ENCODE results near the gene AGPAT3. TPM values are rescaled to one million over a fixed set of nuclear protein-coding genes. Genes with fewer than 3 reads are reported as not detected.

AGPAT3 gene
- total and polyA plus RNA-seq, 9 donors, result 19.2 to 32.2 (median 27.7) TPM

- Histone ChIP-seq H3K27ac (ENCODE audit: low read length) (no peak overlapping the region), H3K36me3 (ENCODE audit: control insufficient read depth, insufficient read depth, low read length) (peaks cover 12% of the 10 kb centered on the region), H3K4me1 (ENCODE audit: control insufficient read depth, insufficient read depth, low read length) (peaks cover 19% of the 10 kb centered on the region), H3K27me3 (ENCODE audit: control insufficient read depth, insufficient read depth, low read length) (no peaks in the 10 kb centered on the region), H3K9me3 (replicated peaks; ENCODE audit: control insufficient read depth, low read depth, low read length) (no peaks in the 10 kb centered on the region), H3K4me3 (ENCODE audit: low read length) (no peak overlapping the region)
- 68% methylated on average over 18 of the region's 27 CpGs for WGBS (ENCODE audit: insufficient coverage)
- DNase-seq, result peak; percentile 24
These were observed 57.2 kb downstream of the AGPAT3 start for GRCh38 chr21:43921979-43922945.

GRCh38 chr21:43922949-43923348, 57.9 kb downstream of the AGPAT3 start:
- Histone ChIP-seq H3K4me3 (ENCODE audit: low read length) (no peak overlapping the region), H3K4me1 (ENCODE audit: control insufficient read depth, insufficient read depth, low read length) (peaks cover 19% of the 10 kb centered on the region), H3K27me3 (ENCODE audit: control insufficient read depth, insufficient read depth, low read length) (no peaks in the 10 kb centered on the region), H3K27ac (ENCODE audit: low read length) (no peak overlapping the region), H3K36me3 (ENCODE audit: control insufficient read depth, insufficient read depth, low read length) (peaks cover 12% of the 10 kb centered on the region), H3K9me3 (replicated peaks; ENCODE audit: control insufficient read depth, low read depth, low read length) (no peaks in the 10 kb centered on the region)
- WGBS (ENCODE audit: insufficient coverage), result 58% methylated on average over 2 of the region's 11 CpGs
- no peak for DNase-seq

GRCh38 chr21:43923391-43923790, 58.4 kb downstream of the AGPAT3 start:
- peak; percentile 40 for DNase-seq
- peaks cover 19% of the 10 kb centered on the region for H3K4me1 ChIP-seq (ENCODE audit: control insufficient read depth, insufficient read depth, low read length)
- H3K27ac ChIP-seq (ENCODE audit: low read length), result no peak overlapping the region

GRCh38 chr21:43924421-43925095, 59.5 kb downstream of the AGPAT3 start:
- WGBS (ENCODE audit: insufficient coverage), result 79% methylated on average over 22 of the region's 25 CpGs
- DNase-seq, result no peak
- Histone ChIP-seq H3K4me1 (ENCODE audit: control insufficient read depth, insufficient read depth, low read length) (peaks cover 22% of the 10 kb centered on the region), H3K4me3 (ENCODE audit: low read length) (no peak overlapping the region), H3K27ac (ENCODE audit: low read length) (no peak overlapping the region), H3K27me3 (ENCODE audit: control insufficient read depth, insufficient read depth, low read length) (no peaks in the 10 kb centered on the region), H3K9me3 (replicated peaks; ENCODE audit: control insufficient read depth, low read depth, low read length) (no peaks in the 10 kb centered on the region), H3K36me3 (ENCODE audit: control insufficient read depth, insufficient read depth, low read length) (peaks cover 12% of the 10 kb centered on the region)

More at GRCh38 chr21:43923391-43923790, 58.4 kb downstream of the AGPAT3 start:
- no peaks in the 10 kb centered on the region for H3K9me3 ChIP-seq (replicated peaks; ENCODE audit: control insufficient read depth, low read depth, low read length)
- H3K36me3 ChIP-seq (ENCODE audit: control insufficient read depth, insufficient read depth, low read length), result peaks cover 12% of the 10 kb centered on the region
- WGBS (ENCODE audit: insufficient coverage), result 68% methylated on average over 8 of the region's 8 CpGs
- H3K4me3 ChIP-seq (ENCODE audit: low read length), result no peak overlapping the region
- H3K27me3 ChIP-seq (ENCODE audit: control insufficient read depth, insufficient read depth, low read length), result no peaks in the 10 kb centered on the region

- peaks cover 21% of the 10 kb centered on the region for H3K4me1 ChIP-seq (ENCODE audit: control insufficient read depth, insufficient read depth, low read length)
- H3K4me3 ChIP-seq (ENCODE audit: low read length), result no peak overlapping the region
- DNase-seq, result no peak
These were observed 60.1 kb downstream of the AGPAT3 start for GRCh38 chr21:43925096-43925481.

GRCh38 chr21:43925609-43926008, 60.6 kb downstream of the AGPAT3 start:
- WGBS (ENCODE audit: insufficient coverage), result 78% methylated on average over 13 of the region's 14 CpGs
- Histone ChIP-seq H3K27me3 (ENCODE audit: control insufficient read depth, insufficient read depth, low read length) (no peaks in the 10 kb centered on the region), H3K4me1 (ENCODE audit: control insufficient read depth, insufficient read depth, low read length) (peaks cover 16% of the 10 kb centered on the region), H3K27ac (ENCODE audit: low read length) (no peak overlapping the region), H3K9me3 (replicated peaks; ENCODE audit: control insufficient read depth, low read depth, low read length) (no peaks in the 10 kb centered on the region), H3K36me3 (ENCODE audit: control insufficient read depth, insufficient read depth, low read length) (peaks cover 12% of the 10 kb centered on the region), H3K4me3 (ENCODE audit: low read length) (no peak overlapping the region)
- DNase-seq, result no peak

More at GRCh38 chr21:43925096-43925481, 60.1 kb downstream of the AGPAT3 start:
- H3K36me3 ChIP-seq (ENCODE audit: control insufficient read depth, insufficient read depth, low read length), result peaks cover 12% of the 10 kb centered on the region
- no peaks in the 10 kb centered on the region for H3K9me3 ChIP-seq (replicated peaks; ENCODE audit: control insufficient read depth, low read depth, low read length)
- no peaks in the 10 kb centered on the region for H3K27me3 ChIP-seq (ENCODE audit: control insufficient read depth, insufficient read depth, low read length)
- 64% methylated on average over 12 of the region's 13 CpGs for WGBS (ENCODE audit: insufficient coverage)
- H3K27ac ChIP-seq (ENCODE audit: low read length), result no peak overlapping the region

GRCh38 chr21:43926196-43926595, 61.2 kb downstream of the AGPAT3 start:
- H3K9me3 ChIP-seq (replicated peaks; ENCODE audit: control insufficient read depth, low read depth, low read length), result no peaks in the 10 kb centered on the region
- peaks cover 16% of the 10 kb centered on the region for H3K4me1 ChIP-seq (ENCODE audit: control insufficient read depth, insufficient read depth, low read length)
- no peak for DNase-seq
- peaks cover 12% of the 10 kb centered on the region for H3K36me3 ChIP-seq (ENCODE audit: control insufficient read depth, insufficient read depth, low read length)
- H3K4me3 ChIP-seq (ENCODE audit: low read length), result no peak overlapping the region
- WGBS (ENCODE audit: insufficient coverage), result 89% methylated on average over 20 of the region's 20 CpGs
- no peaks in the 10 kb centered on the region for H3K27me3 ChIP-seq (ENCODE audit: control insufficient read depth, insufficient read depth, low read length)
- H3K27ac ChIP-seq (ENCODE audit: low read length), result no peak overlapping the region

- 75% methylated on average over 16 of the region's 17 CpGs for WGBS (ENCODE audit: insufficient coverage)
These were observed 62.7 kb downstream of the AGPAT3 start for GRCh38 chr21:43927591-43928221.

GRCh38 chr21:43928222-43929125, 63.5 kb downstream of the AGPAT3 start:
- Histone ChIP-seq H3K36me3 (ENCODE audit: control insufficient read depth, insufficient read depth, low read length) (peaks cover 17% of the 10 kb centered on the region), H3K9me3 (replicated peaks; ENCODE audit: control insufficient read depth, low read depth, low read length) (no peaks in the 10 kb centered on the region), H3K4me3 (ENCODE audit: low read length) (no peak overlapping the region), H3K27ac (ENCODE audit: low read length) (peak overlapping the region; percentile 57), H3K4me1 (ENCODE audit: control insufficient read depth, insufficient read depth, low read length) (peaks cover 6% of the 10 kb centered on the region), H3K27me3 (ENCODE audit: control insufficient read depth, insufficient read depth, low read length) (no peaks in the 10 kb centered on the region)
- DNase-seq, result peak; percentile 90
- 57% methylated on average over 27 of the region's 31 CpGs for WGBS (ENCODE audit: insufficient coverage)

More at GRCh38 chr21:43927591-43928221, 62.7 kb downstream of the AGPAT3 start:
- no peak overlapping the region for H3K27ac ChIP-seq (ENCODE audit: low read length)
- no peaks in the 10 kb centered on the region for H3K27me3 ChIP-seq (ENCODE audit: control insufficient read depth, insufficient read depth, low read length)
- H3K4me1 ChIP-seq (ENCODE audit: control insufficient read depth, insufficient read depth, low read length), result peaks cover 14% of the 10 kb centered on the region
- no peaks in the 10 kb centered on the region for H3K9me3 ChIP-seq (replicated peaks; ENCODE audit: control insufficient read depth, low read depth, low read length)
- H3K4me3 ChIP-seq (ENCODE audit: low read length), result no peak overlapping the region
- H3K36me3 ChIP-seq (ENCODE audit: control insufficient read depth, insufficient read depth, low read length), result peaks cover 16% of the 10 kb centered on the region
- no peak for DNase-seq
